ENCODE results near the gene ARHGEF9. TPM values are rescaled to one million over a fixed set of nuclear protein-coding genes. Genes with fewer than 3 reads are reported as not detected.

ARHGEF9 gene
- total RNA-seq, 1 donor from 2014 or later = 20.3 TPM

GRCh38 chrX:63765712-63766111 is 19.3 kb downstream of the ARHGEF9 start:
- H3K9me3 ChIP-seq = no peaks in the 10 kb centered on the region
- intact Hi-C loops (cut with DNase I) = no loop called here
- H3K4me3 ChIP-seq = no peak overlapping the region
- no peak for ATAC-seq
- no peaks in the 10 kb centered on the region for H3K4me1 ChIP-seq
- H3K27me3 ChIP-seq = no peaks in the 10 kb centered on the region
- TF ChIP-seq CTCF (IDR thresholded peaks at IDR 0.05) = no peak
- no peaks in the 10 kb centered on the region for H3K36me3 ChIP-seq
- H3K27ac ChIP-seq = no peak overlapping the region
- no peak for DNase-seq

- intact Hi-C loops (cut with DNase I) = no loop called here
- TF ChIP-seq CTCF (IDR thresholded peaks at IDR 0.05) = no peak
- ATAC-seq (no peak), DNase-seq (no peak)
- Histone ChIP-seq H3K4me3 (no peak overlapping the region), H3K36me3 (no peaks in the 10 kb centered on the region), H3K27ac (no peak overlapping the region), H3K9me3 (no peaks in the 10 kb centered on the region), H3K27me3 (no peaks in the 10 kb centered on the region), H3K4me1 (no peaks in the 10 kb centered on the region)
Observed at GRCh38 chrX:63764946-63765345, 20.1 kb downstream of the ARHGEF9 start.

GRCh38 chrX:63761639-63762038 is 23.4 kb downstream of the ARHGEF9 start:
- Histone ChIP-seq H3K9me3 (no peaks in the 10 kb centered on the region), H3K4me3 (no peak overlapping the region), H3K36me3 (no peaks in the 10 kb centered on the region), H3K27ac (no peak overlapping the region), H3K4me1 (no peaks in the 10 kb centered on the region), H3K27me3 (no peaks in the 10 kb centered on the region)
- TF ChIP-seq CTCF (IDR thresholded peaks at IDR 0.05) = peak; percentile 20
- intact Hi-C loops (cut with DNase I) = no loop called here
- ATAC-seq = no peak
- no peak for DNase-seq

GRCh38 chrX:63758011-63758410 is 27.0 kb downstream of the ARHGEF9 start:
- ATAC-seq (no peak), DNase-seq (no peak)
- TF ChIP-seq CTCF (IDR thresholded peaks at IDR 0.05) = no peak
- H3K4me1 ChIP-seq = no peaks in the 10 kb centered on the region
- H3K36me3 ChIP-seq = no peaks in the 10 kb centered on the region
- no peaks in the 10 kb centered on the region for H3K9me3 ChIP-seq
- no peak overlapping the region for H3K4me3 ChIP-seq
- H3K27ac ChIP-seq = no peak overlapping the region
- no peaks in the 10 kb centered on the region for H3K27me3 ChIP-seq
- intact Hi-C loops (cut with DNase I) = no loop called here

- H3K4me1 ChIP-seq = no peaks in the 10 kb centered on the region
- no peaks in the 10 kb centered on the region for H3K9me3 ChIP-seq
- intact Hi-C loops (cut with DNase I) = no loop called here
- no peaks in the 10 kb centered on the region for H3K36me3 ChIP-seq
- H3K27me3 ChIP-seq = no peaks in the 10 kb centered on the region
- TF ChIP-seq CTCF (IDR thresholded peaks at IDR 0.05) = no peak
- DNase-seq = no peak
- H3K4me3 ChIP-seq = no peak overlapping the region
- ATAC-seq = no peak
- no peak overlapping the region for H3K27ac ChIP-seq
Observed at GRCh38 chrX:63755892-63756291, 29.1 kb downstream of the ARHGEF9 start.

All from upper lobe of right lung (tissue), 1 donor.